CD14-positive monocyte (primary cell): ENCODE measurements around the gene TTC3. TPM values are rescaled to one million over a fixed set of nuclear protein-coding genes. Genes with fewer than 3 reads are reported as not detected.
"Not testable (repeated sequence)": the region's sequence is repeated elsewhere in the genome, so short reads cannot be mapped to it uniquely, and the experiment has no call there.

Experiments used
- DNase-seq, 3 donors: peaks; one replicate each; pipeline ENCODE4 v3.0.0-alpha.2; 2011 to 2022
- H2AFZ ChIP-seq: 2 replicates; pipeline ENCODE4 v1.6.0; 2012; ENCODE audit warnings: mild to moderate bottlenecking, low read depth, low read length, inconsistent platforms; ENCODE audit not compliant: insufficient read depth, poor library complexity, severe bottlenecking
- H3K27ac ChIP-seq, 2 donors: 1 replicate in 1 of 2; 2 replicates in 1 of 2; pipeline ENCODE4 v1.5.1; 2012 to 2013; ENCODE audit warnings: low read length in 2 of 2, control low read depth in 1 of 2, inconsistent platforms in 1 of 2, low read depth in 1 of 2, mild to moderate bottlenecking in 1 of 2
- H3K27me3 ChIP-seq, 2 donors: one replicate each; pipeline versions ENCODE4 v1.6.0 to v1.6.1; 2011 to 2013; ENCODE audit warnings: low read length in 2 of 2; ENCODE audit not compliant: control insufficient read depth in 2 of 2, insufficient read depth in 2 of 2
- H3K36me3 ChIP-seq, 2 donors: replicated peaks in 1 of 2; 1 replicate in 1 of 2; 2 replicates in 1 of 2; pipeline versions ENCODE4 v1.5.1 to v1.6.1; 2012 to 2013; ENCODE audit warnings: low read length in 2 of 2, control low read depth in 1 of 2, inconsistent platforms in 1 of 2, mild to moderate bottlenecking in 1 of 2; ENCODE audit not compliant: insufficient read depth in 2 of 2, control insufficient read depth in 1 of 2
- H3K4me1 ChIP-seq, 2 donors: 1 replicate in 1 of 2; 2 replicates in 1 of 2; pipeline versions ENCODE4 v1.5.1 to v1.6.1; 2012 to 2013; ENCODE audit warnings: low read length in 2 of 2, control low read depth in 1 of 2, inconsistent platforms in 1 of 2, mild to moderate bottlenecking in 1 of 2, moderate library complexity in 1 of 2; ENCODE audit not compliant: insufficient read depth in 2 of 2, control insufficient read depth in 1 of 2
- H3K4me2 ChIP-seq: replicated peaks from 2 replicates; pipeline ENCODE3; 2012; ENCODE audit warnings: low read length, moderate library complexity, mild to moderate bottlenecking; ENCODE audit not compliant: poor library complexity, severe bottlenecking; ENCODE audit errors: extremely low read depth
- H3K4me3 ChIP-seq, 3 experiments: fragments of 200-600 bp in 1 of 3; sonication (generic) in 1 of 3; replicated peaks in 1 of 3; 1 replicate in 2 of 3; 2 replicates in 1 of 3; pipeline ENCODE4 v1.5.1; 2011 to 2013; ENCODE audit warnings: low read length in 3 of 3, mild to moderate bottlenecking in 3 of 3, control low read depth in 2 of 3, low read depth in 2 of 3, inconsistent platforms in 1 of 3, moderate library complexity in 1 of 3
- H3K79me2 ChIP-seq: 2 replicates; pipeline ENCODE4 v1.6.0; 2012; ENCODE audit warnings: mild to moderate bottlenecking, control low read depth, inconsistent platforms, low read length, moderate library complexity; ENCODE audit not compliant: insufficient read depth
- H3K9ac ChIP-seq: 2 replicates; pipeline ENCODE4 v1.6.0; 2017; ENCODE audit warnings: low read length, mild to moderate bottlenecking; ENCODE audit not compliant: insufficient read depth, poor library complexity, severe bottlenecking
- H3K9me3 ChIP-seq, 2 donors: replicated peaks in 1 of 2; 1 replicate in 1 of 2; 2 replicates in 1 of 2; pipeline versions ENCODE4 v1.5.1 to v1.6.1; 2012 to 2013; ENCODE audit warnings: low read length in 2 of 2, control low read depth in 1 of 2; ENCODE audit not compliant: control insufficient read depth in 1 of 2, insufficient read depth in 1 of 2
- H4K20me1 ChIP-seq: 2 replicates; pipeline ENCODE4 v1.6.0; 2012; ENCODE audit warnings: mild to moderate bottlenecking, low read length, control low read depth, moderate library complexity; ENCODE audit not compliant: insufficient read depth
- H3K27ac Mint-ChIP-seq, 7 donors: one replicate each; pipeline ENCODE4 v1.8.0; 2020; ENCODE audit warnings: mild to moderate bottlenecking in 7 of 7, mixed read lengths in 7 of 7, moderate library complexity in 6 of 7, inconsistent platforms in 2 of 7
- H3K27me3 Mint-ChIP-seq, 3 donors: one replicate each; pipeline ENCODE4 v1.8.0; 2021 to 2022; ENCODE audit warnings: low read depth in 3 of 3, mild to moderate bottlenecking in 3 of 3, mixed read lengths in 3 of 3, moderate library complexity in 3 of 3, inconsistent platforms in 1 of 3
- H3K36me3 Mint-ChIP-seq, 2 donors: one replicate each; pipeline ENCODE4 v1.8.0; 2020; ENCODE audit warnings: mixed read lengths in 2 of 2, inconsistent platforms in 1 of 2, mild to moderate bottlenecking in 1 of 2
- H3K4me1 Mint-ChIP-seq: one replicate; pipeline ENCODE4 v1.8.0; 2020; ENCODE audit warnings: mild to moderate bottlenecking, mixed read lengths
- H3K4me3 Mint-ChIP-seq, 2 donors: one replicate each; pipeline ENCODE4 v1.8.0; 2020; ENCODE audit warnings: mild to moderate bottlenecking in 2 of 2, mixed read lengths in 2 of 2, moderate library complexity in 1 of 2
- H3K9me3 Mint-ChIP-seq, 7 donors: one replicate each; pipeline ENCODE4 v1.8.0; 2020 to 2022; ENCODE audit warnings: mixed read lengths in 7 of 7, mild to moderate bottlenecking in 6 of 7, moderate library complexity in 6 of 7, inconsistent platforms in 2 of 7
- WGBS: methylation state at CpG from one replicate; pipeline ENCODE4 v1.1.5; 2013; ENCODE audit warnings: missing lambda C conversion rate; ENCODE audit not compliant: insufficient coverage; 5-methylcytosine and 5-hydroxymethylcytosine counted together
- intact Hi-C, 2 donors: fragments of 100-400 bp; cut with micrococcal nuclease; formaldehyde crosslinking; loops; one replicate each; pipeline versions ENCODE4 v1.15.0 to v1.15.1; 2023
- polyA plus RNA-seq, 3 donors: library from polyadenylated mRNA; depleted of rRNA in 1 of 3; unstranded in 2 of 3; stranded (reverse) in 1 of 3; fragments of 300-500 nt in 2 of 3; fragments of >200 nt in 1 of 3; fragmentation: Illumina TruSeq in 2 of 3; gene quantifications; 1 replicate in 2 of 3; 2 replicates in 1 of 3; pipeline ENCODE4 v1.2.3, GENCODE V29; 2012 to 2021
- TF ChIP-seq, protein P1 (sequence below): fragments of 200-600 bp; IDR thresholded peaks from one replicate; pipeline ENCODE4 v1.8.0; 2022; ENCODE audit warnings: antibody characterized with exemption, mild to moderate bottlenecking

Gene TTC3
- polyA plus RNA-seq, 3 donors: 9.6 to 35.4 (median 17.9) TPM

GRCh38 chr21:37032293-37032692 is 40.8 kb upstream of the TTC3 start:
- Histone ChIP-seq H3K4me3 (no peak overlapping the region), H3K36me3 (no peaks in the 10 kb centered on the region), H3K4me2 (no peak overlapping the region), H4K20me1 (no peaks in the 10 kb centered on the region), H3K4me1 (no peaks in the 10 kb centered on the region), H3K9ac (no peak overlapping the region), H3K27ac (no peak overlapping the region), H3K79me2 (no peaks in the 10 kb centered on the region), H3K27me3 (no peaks in the 10 kb centered on the region), H2AFZ (no peak overlapping the region), H3K9me3 (no peaks in the 10 kb centered on the region)
- H3K9me3 Mint-ChIP-seq: peaks cover 0 to 9% (median 0%) of the 10 kb centered on the region in 7 donors
- no peaks in the 10 kb centered on the region for H3K36me3 Mint-ChIP-seq
- no peak overlapping the region for H3K4me3 Mint-ChIP-seq
- TF ChIP-seq, protein P1, sequence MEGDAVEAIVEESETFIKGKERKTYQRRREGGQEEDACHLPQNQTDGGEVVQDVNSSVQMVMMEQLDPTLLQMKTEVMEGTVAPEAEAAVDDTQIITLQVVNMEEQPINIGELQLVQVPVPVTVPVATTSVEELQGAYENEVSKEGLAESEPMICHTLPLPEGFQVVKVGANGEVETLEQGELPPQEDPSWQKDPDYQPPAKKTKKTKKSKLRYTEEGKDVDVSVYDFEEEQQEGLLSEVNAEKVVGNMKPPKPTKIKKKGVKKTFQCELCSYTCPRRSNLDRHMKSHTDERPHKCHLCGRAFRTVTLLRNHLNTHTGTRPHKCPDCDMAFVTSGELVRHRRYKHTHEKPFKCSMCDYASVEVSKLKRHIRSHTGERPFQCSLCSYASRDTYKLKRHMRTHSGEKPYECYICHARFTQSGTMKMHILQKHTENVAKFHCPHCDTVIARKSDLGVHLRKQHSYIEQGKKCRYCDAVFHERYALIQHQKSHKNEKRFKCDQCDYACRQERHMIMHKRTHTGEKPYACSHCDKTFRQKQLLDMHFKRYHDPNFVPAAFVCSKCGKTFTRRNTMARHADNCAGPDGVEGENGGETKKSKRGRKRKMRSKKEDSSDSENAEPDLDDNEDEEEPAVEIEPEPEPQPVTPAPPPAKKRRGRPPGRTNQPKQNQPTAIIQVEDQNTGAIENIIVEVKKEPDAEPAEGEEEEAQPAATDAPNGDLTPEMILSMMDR: no peak
- 88% methylated on average over 1 of the region's 5 CpGs for WGBS
- peaks cover 0 to 4% (median 2%) of the 10 kb centered on the region in 3 donors for H3K27me3 Mint-ChIP-seq
- DNase-seq: no peak
- no peaks in the 10 kb centered on the region for H3K4me1 Mint-ChIP-seq
- no peak overlapping the region for H3K27ac Mint-ChIP-seq
- intact Hi-C loops: no loop called here

DNA sequence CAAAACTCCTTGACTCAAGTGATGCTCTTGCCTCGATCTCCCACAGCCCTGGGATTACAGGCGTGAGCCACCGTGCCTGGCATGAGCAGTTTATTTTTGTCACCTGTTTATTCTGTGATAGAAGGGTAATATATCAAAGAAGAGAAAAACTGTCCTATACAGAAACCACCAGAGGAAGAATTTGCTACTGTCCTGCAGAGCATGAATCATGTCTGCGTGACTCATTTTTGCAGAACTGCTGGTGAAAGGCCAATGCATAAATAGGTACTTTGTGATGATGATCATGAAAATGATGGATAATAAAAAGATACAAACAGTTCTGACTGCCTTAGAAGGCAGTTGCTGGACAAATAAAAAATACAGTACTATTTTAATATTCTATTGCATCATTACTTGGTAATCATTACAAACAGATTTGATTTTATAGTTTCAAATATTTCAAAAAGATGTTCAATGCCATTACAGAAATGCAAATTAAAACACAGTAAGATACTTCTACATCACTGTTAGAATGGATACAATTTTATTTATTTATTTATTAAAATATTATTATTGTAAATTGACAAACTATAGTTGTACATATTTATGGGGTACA is 40.1 kb upstream of the TTC3 start:
- Mint-ChIP-seq H3K4me1 (no peaks in the 10 kb centered on the region), H3K4me3 (no peak overlapping the region), H3K36me3 (no peaks in the 10 kb centered on the region), H3K9me3 (peaks cover 0 to 9% (median 0%) of the 10 kb centered on the region in 7 donors), H3K27ac (no peak overlapping the region), H3K27me3 (peaks cover 0 to 4% (median 2%) of the 10 kb centered on the region in 3 donors)
- Histone ChIP-seq H3K4me3 (no peak overlapping the region), H3K4me1 (no peaks in the 10 kb centered on the region), H3K9ac (no peak overlapping the region), H3K9me3 (no peaks in the 10 kb centered on the region), H3K27ac (no peak overlapping the region), H2AFZ (no peak overlapping the region), H3K79me2 (no peaks in the 10 kb centered on the region), H3K36me3 (no peaks in the 10 kb centered on the region), H3K4me2 (no peak overlapping the region), H4K20me1 (no peaks in the 10 kb centered on the region), H3K27me3 (no peaks in the 10 kb centered on the region)
- TF ChIP-seq, protein P1: no peak
- 88% methylated on average over 1 of the region's 4 CpGs for WGBS
- intact Hi-C loops: no loop called here
- DNase-seq: no peak

DNA sequence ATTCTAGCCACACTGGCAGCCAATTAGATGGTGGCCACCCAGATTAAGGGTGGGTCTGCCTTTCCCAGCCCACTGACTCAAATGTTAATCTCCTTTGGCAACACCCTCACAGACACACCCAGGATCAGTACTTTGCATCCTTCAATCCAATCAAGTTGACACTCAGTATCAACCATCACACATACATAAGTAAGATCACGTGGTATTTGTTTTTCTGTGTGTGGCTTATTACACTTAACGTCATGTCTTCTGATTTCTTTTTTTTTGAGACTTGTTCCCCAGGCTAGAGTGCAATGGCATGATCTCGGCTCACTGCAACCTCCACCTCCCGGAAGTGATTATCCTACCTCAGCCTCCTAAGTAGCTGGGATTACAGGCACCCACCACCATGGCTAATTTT is 38.7 kb upstream of the TTC3 start:
- H3K36me3 Mint-ChIP-seq, intact Hi-C loops, H3K9ac ChIP-seq, H4K20me1 ChIP-seq, DNase-seq, H3K27ac ChIP-seq, H3K9me3 Mint-ChIP-seq, H3K4me2 ChIP-seq, H3K27me3 Mint-ChIP-seq, H3K36me3 ChIP-seq, H3K79me2 ChIP-seq, H3K4me3 ChIP-seq, H3K27ac Mint-ChIP-seq, H3K4me1 Mint-ChIP-seq, H3K4me1 ChIP-seq, H3K27me3 ChIP-seq, H3K4me3 Mint-ChIP-seq, H3K9me3 ChIP-seq, H2AFZ ChIP-seq: not testable (repeated sequence)
- no CpG with 5 or more reads among the region's 4 CpGs for WGBS
